K562 (cell line): ENCODE measurements around the gene HOXC12. TPM values are rescaled to one million over a fixed set of nuclear protein-coding genes. Genes with fewer than 3 reads are reported as not detected.
A peak's percentile ranks its signal among the peaks of the same experiment; 100 is the strongest.

ENCODE experiments used
- BRD9 ChIP-seq: fragments of 450-650 bp; IDR thresholded peaks from 2 replicates; pipeline ENCODE4 v1.6.1; 2018; ENCODE audit warnings: low read depth; ENCODE audit not compliant: partially characterized antibody
- E2F1 ChIP-seq: sonication (generic); formaldehyde crosslinking; IDR thresholded peaks from 2 replicates; pipeline ENCODE4 v1.8.1; 2023; ENCODE audit warnings: mild to moderate bottlenecking, missing genetic modification reagents, moderate library complexity
- ETV6 ChIP-seq, 3 experiments: fragments of 150-350 bp in 1 of 3; sonication (generic) in 1 of 3; formaldehyde crosslinking in 1 of 3; IDR thresholded peaks; 2 replicates each; pipeline versions ENCODE4 v1.6.1 to v1.8.0; 2014 to 2022; ENCODE audit warnings: borderline replicate concordance in 2 of 3, low read depth in 2 of 3, antibody characterized with exemption in 1 of 3, low read length in 1 of 3, mild to moderate bottlenecking in 1 of 3, missing genetic modification reagents in 1 of 3
- MAZ ChIP-seq, 2 experiments: fragments of 450-650 bp in 1 of 2; sonication (generic) in 1 of 2; formaldehyde crosslinking; IDR thresholded peaks in 1 of 2; conservative IDR thresholded peaks in 1 of 2; 2 replicates each; pipeline versions ENCODE4 v1.4.0 to v1.5.0; 2020; ENCODE audit warnings: mild to moderate bottlenecking in 1 of 2, missing genetic modification reagents in 1 of 2
- NKRF ChIP-seq: fragments of 450-650 bp; IDR thresholded peaks from 2 replicates; pipeline ENCODE4 v1.6.1; 2016; ENCODE audit warnings: borderline replicate concordance
- NR2C1 ChIP-seq, 2 experiments: fragments of 450-650 bp; IDR thresholded peaks; 2 replicates each; pipeline ENCODE4 v1.6.1; 2017; ENCODE audit warnings: mild to moderate bottlenecking in 2 of 2, antibody characterized with exemption in 1 of 2, inconsistent platforms in 1 of 2, missing compliant biosample characterization in 1 of 2, missing genetic modification characterization in 1 of 2
- PHF8 ChIP-seq: fragments of 200-600 bp; sonication (generic); IDR thresholded peaks from 2 replicates; pipeline ENCODE4 v1.6.1; 2012; ENCODE audit warnings: mixed run types, mild to moderate bottlenecking, inconsistent platforms, low read length, moderate library complexity, borderline replicate concordance
- POLR3A ChIP-seq: IDR thresholded peaks from 2 replicates; pipeline ENCODE4 v1.6.1; 2011; ENCODE audit warnings: borderline replicate concordance, mild to moderate bottlenecking, moderate library complexity; ENCODE audit not compliant: insufficient read length, insufficient read depth; ENCODE audit errors: extremely low read depth
- RHOXF2B ChIP-seq: fragments of 250-450 bp; sonication (Bioruptor Pico); conservative IDR thresholded peaks from 2 replicates; pipeline ENCODE4 v1.5.1; 2021
- RNF2 ChIP-seq: sonication (generic); IDR thresholded peaks from 2 replicates; pipeline ENCODE4 v1.6.1; 2016
- SIN3B ChIP-seq: fragments of 450-650 bp; IDR thresholded peaks from 2 replicates; pipeline ENCODE4 v1.6.1; 2017; ENCODE audit warnings: low read depth, mild to moderate bottlenecking, moderate library complexity
- ZNF174 ChIP-seq: fragments of 250-450 bp; sonication (Bioruptor Pico); IDR thresholded peaks from 2 replicates; pipeline ENCODE4 v1.4.0; 2020; ENCODE audit warnings: mild to moderate bottlenecking
- ZNF407 ChIP-seq: fragments of 450-650 bp; IDR thresholded peaks from 2 replicates; pipeline ENCODE4 v1.6.1; 2016; ENCODE audit warnings: low read depth
- ZNF696 ChIP-seq: fragments of 250-450 bp; sonication (Bioruptor Pico); conservative IDR thresholded peaks from 2 replicates; pipeline ENCODE4 v1.4.0; 2020; ENCODE audit warnings: mild to moderate bottlenecking, moderate library complexity
- polyA plus RNA-seq, 8 experiments: library from polyadenylated mRNA; depleted of rRNA in 4 of 8; stranded (reverse) in 5 of 8; unstranded in 3 of 8; fragments of >200 nt; fragmentation: Nextera tagmentation in 2 of 8; fragmentation: Illumina TruSeq in 1 of 8; extraction: Ambion mirVana in 2 of 8; extraction: Trizol in 1 of 8; gene quantifications; 2 replicates each; pipeline versions ENCODE4 v1.2.1 to v1.2.3, GENCODE V29; 2011 to 2014; ENCODE audit warnings: inconsistent platforms in 1 of 8, missing spikeins in 1 of 8
- total RNA-seq, 7 experiments: library from RNA; depleted of rRNA in 6 of 7; stranded (reverse); fragments of >200 nt in 6 of 7; fragmentation: Illumina TruSeq in 2 of 7; extraction: Trizol in 2 of 7; gene quantifications; 2 replicates each; pipeline versions ENCODE4 v1.2.1 to v1.2.3, GENCODE V29; 2011 to 2021; ENCODE audit warnings: low replicate concordance in 1 of 7

HOXC12 gene
- total and polyA plus RNA-seq, 9 of the 15 experiments (the other 6 are each of a cell fraction or from before 2014, with no cell fraction given), result 0.04 to 0.36 (median 0.11) TPM; not detected in 1

GRCh38 chr12:53995378-53996239, 40.9 kb downstream of the HOXC12 start (continued):
- TF ChIP-seq ETV6 (IDR thresholded peaks at IDR 0.05; ENCODE audit: borderline replicate concordance in 1 of 2, low read depth in 2 of 2, low read length in 1 of 2) (peak in 1 of 2 experiments; percentile 65; a peak in 1 of 4 replicates), ETV6 (CRISPR knock-in tag; IDR thresholded peaks at IDR 0.05; ENCODE audit: borderline replicate concordance) (no peak), RNF2 (0 out of 2 replicates have a peak, but pooled peaks have one; percentile 24), POLR3A (no peak), RHOXF2B (CRISPR knock-in tag) (no peak), ZNF407 (no peak), ZNF174 (CRISPR knock-in tag) (no peak), BRD9 (peak; percentile 30), MAZ (CRISPR knock-in tag; conservative IDR thresholded peaks at IDR 0.05 in 1 of 2, IDR thresholded peaks at IDR 0.05 in 1 of 2) (peak; percentile 89 to 96), NKRF (peak; percentile 68; the same call in 1 of the 2 replicates), ZNF696 (CRISPR knock-in tag) (no peak), PHF8 (peak; percentile 90), NR2C1 (IDR thresholded peaks at IDR 0.05) (no peak), NR2C1 (tag; IDR thresholded peaks at IDR 0.05) (0 out of 2 replicates have a peak, but pooled peaks have one; percentile 17), SIN3B (0 out of 2 replicates have a peak, but pooled peaks have one; percentile 19), E2F1 (CRISPR knock-in tag) (no peak)
